Left renal pelvis (tissue), 4 donors: Measurements from ENCODE around the gene RBM39. TPM values are rescaled to one million over a fixed set of nuclear protein-coding genes. Genes with fewer than 3 reads are reported as not detected.
A peak's percentile ranks its signal among the peaks of the same experiment; 100 is the strongest.
"Not testable (repeated sequence)": the region's sequence is repeated elsewhere in the genome, so short reads cannot be mapped to it uniquely, and the experiment has no call there.

Experiments
- DNase-seq, 4 donors: peaks; one replicate each; pipeline ENCODE4 v3.0.0-alpha.2; 2013; ENCODE audit warnings: low read depth in 4 of 4, low spot score in 3 of 4
- polyA plus RNA-seq, 4 donors: library from polyadenylated mRNA; unstranded; fragments of 120-200 nt; gene quantifications; one replicate each; pipeline ENCODE4 v1.2.1, GENCODE V29; 2013; ENCODE audit not compliant: insufficient read length in 4 of 4

RBM39 gene
- 100 to 1,000 TPM; 401 to 678 (median 570) TPM for polyA plus RNA-seq

GRCh38 chr20:35741892-35742740, at the start of gene RBM39:
RBM39 (minus strand) TSS chr20:35742260; CDS start chr20:35740874, 1,386 bp downstream.
- DNase-seq, result peak; percentile 100

GRCh38 chr20:35791821-35792220, 49.8 kb upstream of the RBM39 start:
- no peak for DNase-seq

DNA sequence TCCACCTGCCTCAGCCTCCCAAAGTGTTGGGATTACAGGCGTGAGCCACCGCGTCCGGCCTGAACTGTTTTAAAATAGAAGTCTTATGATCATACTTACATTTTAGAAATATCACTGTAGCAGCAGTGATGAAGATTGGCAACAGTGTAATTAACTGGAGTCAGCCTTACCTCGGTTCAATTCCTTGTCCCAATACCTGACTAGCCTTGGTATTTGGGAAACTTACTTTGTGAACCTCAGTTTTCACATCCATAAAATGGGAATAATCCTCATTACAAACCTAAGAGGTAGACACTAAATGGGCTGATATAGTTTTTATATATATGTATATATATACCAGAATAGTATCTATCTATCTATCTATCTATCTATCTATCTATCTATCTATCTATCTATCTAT, 49.0 kb upstream of the RBM39 start:
- no peak for DNase-seq

GRCh38 chr20:35788796-35789195, 46.7 kb upstream of the RBM39 start:
- DNase-seq, result no peak

DNA sequence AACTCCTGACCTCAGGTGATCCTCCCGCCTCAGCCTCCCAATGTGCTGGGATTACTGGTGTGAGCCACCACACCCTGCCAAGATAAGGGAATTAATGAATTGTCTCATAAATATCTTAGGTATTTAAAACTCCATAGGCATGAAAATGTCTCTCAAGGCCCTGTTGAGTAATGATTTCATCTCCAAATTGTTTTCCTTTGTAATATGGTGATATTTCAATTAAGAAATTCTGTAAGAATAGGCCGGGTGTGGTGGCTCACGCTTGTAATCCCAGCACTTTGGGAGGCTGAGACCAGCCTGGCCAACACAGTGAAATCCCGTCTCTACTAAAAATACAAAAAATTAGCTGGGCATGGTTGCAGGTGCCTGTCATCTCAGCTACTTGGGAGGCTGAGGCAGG, 43.5 kb upstream of the RBM39 start:
- DNase-seq, result not testable (repeated sequence)

GRCh38 chr20:35783811-35784210, 41.8 kb upstream of the RBM39 start:
- not testable (repeated sequence) for DNase-seq

DNA sequence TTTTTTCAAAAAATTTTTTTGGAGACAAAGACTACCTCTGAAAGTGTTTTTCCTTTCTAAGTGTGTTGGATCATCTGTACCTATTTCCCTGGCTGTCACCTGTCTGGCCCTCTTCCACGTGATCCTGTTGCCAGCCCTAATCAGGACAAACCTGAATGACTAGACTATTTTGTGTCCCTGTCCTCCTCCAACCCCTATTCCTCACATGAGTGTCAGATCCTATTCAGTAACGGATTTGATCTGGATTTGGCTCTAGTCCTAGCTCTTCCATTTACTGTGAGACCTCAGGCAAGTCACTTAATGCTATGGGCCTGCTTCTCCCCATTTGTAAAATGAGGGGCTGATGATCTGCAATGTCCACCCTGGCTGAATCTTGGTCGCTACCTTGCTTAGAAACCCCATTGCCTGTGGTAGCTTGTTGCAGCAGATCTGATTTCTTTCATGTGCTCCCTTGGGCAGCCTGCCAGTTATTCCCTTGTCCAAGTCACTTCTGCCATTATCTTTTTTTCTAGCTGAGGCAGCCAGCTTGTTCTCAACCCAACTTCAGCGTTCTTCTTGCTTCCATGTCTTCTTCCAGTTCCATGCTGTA, 34.5 kb upstream of the RBM39 start:
- no peak for DNase-seq

DNA sequence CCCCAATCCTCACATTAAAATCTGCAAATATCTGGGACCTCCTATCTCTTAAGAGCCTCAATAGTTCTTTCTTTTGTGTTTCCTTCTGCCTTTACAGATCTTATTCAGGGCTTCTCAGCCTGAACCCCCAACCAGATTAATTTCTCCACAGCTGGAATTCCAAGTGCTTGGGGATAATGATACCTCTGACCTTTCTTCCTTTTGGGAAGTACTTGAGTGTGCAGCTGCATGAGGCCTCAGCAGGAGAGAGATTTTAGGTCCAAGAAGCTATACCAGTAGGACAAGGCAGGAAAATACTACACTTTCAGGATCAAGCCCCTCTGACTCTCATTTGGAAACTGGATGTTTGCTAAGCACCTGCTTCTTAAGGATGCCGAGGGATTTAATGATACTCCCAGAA, 32.3 kb upstream of the RBM39 start:
- DNase-seq, result no peak

DNA sequence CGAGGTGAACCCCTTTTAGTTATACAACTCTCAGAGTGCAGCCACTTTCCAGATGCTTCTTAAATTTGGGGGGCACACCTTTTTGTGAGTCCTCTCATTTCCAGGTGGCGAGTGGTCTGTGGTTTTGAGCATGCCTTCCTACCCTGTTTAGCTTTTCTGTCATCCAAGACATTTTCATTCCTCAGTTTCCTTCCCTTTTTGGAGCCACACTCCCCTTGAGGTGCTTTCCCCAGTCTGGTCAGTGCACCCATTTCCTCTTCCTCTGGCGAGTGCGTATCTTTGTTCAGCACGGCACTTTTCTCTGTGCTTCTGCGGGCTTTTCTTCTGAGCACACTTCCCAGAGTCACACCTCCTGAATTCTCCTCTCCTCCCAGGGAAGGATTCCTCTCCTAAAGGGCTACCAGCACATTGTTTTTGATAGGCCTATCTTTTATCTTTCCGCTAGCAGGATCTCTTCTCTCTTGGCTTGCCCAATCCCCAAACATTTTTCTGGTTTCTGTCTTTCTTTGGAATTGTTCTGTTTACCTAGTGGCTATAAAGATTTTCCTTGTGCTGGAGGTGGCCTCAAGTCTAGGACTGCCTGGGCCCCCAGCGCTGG, 31.2 kb upstream of the RBM39 start:
- DNase-seq, result no peak

DNA sequence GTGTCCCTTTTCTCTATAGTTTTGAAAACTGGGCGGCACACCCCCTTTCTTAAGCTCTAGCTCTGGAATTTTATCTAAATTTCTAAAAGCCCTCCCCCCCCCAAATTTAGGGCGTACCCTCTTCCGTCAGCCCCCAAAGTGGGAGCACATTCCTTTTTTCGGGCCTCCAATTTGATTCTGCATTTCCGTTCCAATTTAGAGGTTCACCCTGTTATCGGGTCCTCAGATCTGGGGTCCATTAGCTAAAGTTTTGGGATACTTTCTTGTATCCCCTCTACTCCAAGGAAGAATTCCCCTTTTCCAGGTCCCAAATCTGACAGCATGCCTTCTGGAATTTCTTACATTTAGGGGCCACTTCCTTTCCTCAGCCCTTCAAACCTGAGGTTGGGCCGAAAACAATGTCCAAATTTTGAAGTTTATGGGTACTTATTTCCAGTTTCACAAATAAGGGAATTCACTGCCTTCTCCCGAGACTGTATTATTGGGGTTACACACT, 30.6 kb upstream of the RBM39 start:
- no peak for DNase-seq

DNA sequence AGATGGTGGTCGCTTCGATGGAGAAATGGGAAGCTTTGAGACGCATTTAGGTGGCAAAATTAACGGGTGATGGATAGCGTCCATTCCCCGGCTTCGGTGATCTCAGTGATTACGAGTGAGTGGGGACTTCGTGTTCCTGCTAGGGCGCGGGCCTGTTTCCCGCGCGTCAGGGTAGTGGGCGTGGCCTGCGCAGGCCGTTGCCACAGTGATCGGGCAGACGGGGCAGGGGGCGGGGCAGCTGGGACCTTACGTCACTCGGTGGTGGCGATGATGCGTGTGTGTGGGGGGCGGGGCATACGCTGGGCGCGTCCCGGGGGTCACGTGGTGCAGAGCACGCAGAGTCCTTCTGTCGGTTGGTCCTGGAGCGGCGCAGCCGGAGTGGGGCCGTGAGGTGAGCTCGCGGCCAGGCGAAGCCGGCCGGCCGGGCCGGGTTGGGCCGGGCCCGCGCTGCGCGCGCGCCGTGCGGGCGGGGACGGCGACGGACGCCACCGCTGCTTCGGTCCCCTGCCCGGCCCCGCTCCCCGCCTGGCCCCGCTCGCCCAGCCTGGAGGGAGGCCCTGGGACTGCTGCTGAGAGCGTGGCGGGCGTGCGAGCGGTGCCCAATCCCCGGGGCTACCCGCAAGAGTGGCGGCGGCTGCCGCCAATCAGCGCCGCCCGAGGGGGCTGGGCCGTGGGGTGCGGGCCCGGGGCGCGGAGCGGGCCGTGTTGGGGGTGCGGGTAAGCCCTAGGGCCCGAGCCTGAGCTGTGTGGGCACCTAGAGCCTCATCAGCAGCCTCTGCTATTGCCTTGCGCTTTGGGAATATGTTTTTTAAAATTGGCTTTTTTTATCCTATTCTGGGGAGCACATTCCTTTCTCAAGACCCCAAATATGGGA, 29.9 kb upstream of the RBM39 start, which contains the start of gene PHF20:
PHF20 (plus strand) TSS at position 327 of the 874 bp plus-strand sequence. CDS start 29,508 bp downstream, outside the sequence.
- DNase-seq, result peak; percentile 78 to 87 (median 84)

DNA sequence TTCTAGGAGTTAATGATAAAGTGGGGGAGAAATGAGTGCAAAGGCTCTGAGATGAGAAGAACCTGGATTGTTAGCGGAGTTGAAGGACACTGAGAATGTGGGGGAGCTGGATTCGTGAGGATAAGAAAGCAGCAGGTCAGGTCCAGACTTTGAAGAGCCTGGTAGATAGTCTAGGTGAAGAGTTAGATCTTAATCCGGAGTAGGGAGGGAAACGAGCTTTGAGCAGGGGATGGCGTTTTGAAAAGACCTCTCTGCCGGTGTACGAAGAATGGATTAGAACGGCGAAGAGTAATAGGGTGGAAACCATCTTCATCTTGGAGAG, 29.3 kb upstream of the RBM39 start:
- DNase-seq, result no peak

- DNase-seq, result peak in 2 of 4 donors; percentile 39 to 46
These were observed 26.9 kb upstream of the RBM39 start for GRCh38 chr20:35768731-35769664.

GRCh38 chr20:35767683-35768481, 25.8 kb upstream of the RBM39 start:
- no peak for DNase-seq

GRCh38 chr20:35766843-35767242, 24.8 kb upstream of the RBM39 start:
- DNase-seq, result no peak

DNA sequence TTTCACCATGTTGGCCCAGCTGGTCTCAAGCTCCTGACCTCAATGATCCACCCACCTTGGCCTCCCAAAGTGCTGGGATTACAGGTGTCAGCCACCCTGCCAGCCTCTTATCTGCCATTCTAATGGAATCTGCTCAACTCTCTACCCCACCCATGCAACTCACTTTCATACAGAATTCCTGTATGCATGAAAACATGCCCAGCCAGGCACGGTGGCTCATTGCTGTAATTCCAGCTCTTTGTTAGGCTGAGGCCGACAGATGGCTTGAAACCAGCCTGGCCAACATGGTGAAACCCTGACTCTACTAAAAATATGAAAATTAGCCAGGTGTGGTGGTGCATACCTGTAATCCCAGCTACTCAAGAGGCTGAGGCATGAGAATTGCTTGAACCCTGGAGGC, 22.9 kb upstream of the RBM39 start:
- DNase-seq, result not testable (repeated sequence)

- no peak for DNase-seq
These were observed 20.4 kb upstream of the RBM39 start for GRCh38 chr20:35762461-35762860.

- DNase-seq, result not testable (repeated sequence)
These were observed 19.5 kb upstream of the RBM39 start for GRCh38 chr20:35761548-35761947.
